IMR-90 (cell line): ENCODE data around the gene CFAP251.

ENCODE experiments used
- CEBPB ChIP-seq: IDR thresholded peaks from 2 replicates; pipeline ENCODE4 v1.6.1; 2012; ENCODE audit warnings: low read depth, low read length, improper control_type of control experiment
- CTCF ChIP-seq: conservative IDR thresholded peaks from 2 replicates; pipeline ENCODE4 v1.5.1; 2012; ENCODE audit warnings: mild to moderate bottlenecking, low read depth, low read length, improper control_type of control experiment
- ELK1 ChIP-seq: fragments of 150-350 bp; IDR thresholded peaks from 2 replicates; pipeline ENCODE4 v1.6.1; 2016; ENCODE audit warnings: low read depth, mild to moderate bottlenecking, low read length, moderate library complexity, borderline replicate concordance
- FOS ChIP-seq: fragments of 150-350 bp; IDR thresholded peaks from 2 replicates; pipeline ENCODE4 v1.6.1; 2016; ENCODE audit warnings: low read depth, low read length
- POLR2A ChIP-seq: IDR thresholded peaks from 2 replicates; pipeline ENCODE4 v1.6.1; 2012; ENCODE audit warnings: mild to moderate bottlenecking, low read depth, low read length
- RAD21 ChIP-seq: IDR thresholded peaks from 2 replicates; pipeline ENCODE4 v1.6.1; 2012; ENCODE audit warnings: low read length, improper control_type of control experiment
- RCOR1 ChIP-seq: IDR thresholded peaks from 2 replicates; pipeline ENCODE4 v1.6.1; 2012; ENCODE audit warnings: mild to moderate bottlenecking, low read length, improper control_type of control experiment; ENCODE audit not compliant: insufficient replicate concordance
- RFX5 ChIP-seq: IDR thresholded peaks from 2 replicates; pipeline ENCODE4 v1.8.0; 2012; ENCODE audit warnings: low read depth, mild to moderate bottlenecking, low read length, moderate library complexity
- SMC3 ChIP-seq: fragments of 150-350 bp; IDR thresholded peaks from 2 replicates; pipeline ENCODE4 v1.6.1; 2016; ENCODE audit warnings: low read depth, mild to moderate bottlenecking, antibody characterized with exemption, low read length, moderate library complexity
- USF2 ChIP-seq: fragments of 150-350 bp; IDR thresholded peaks from 2 replicates; pipeline ENCODE4 v1.6.1; 2017; ENCODE audit warnings: mild to moderate bottlenecking, antibody characterized with exemption, low read length, low read depth

GRCh38 chr12:121992059-121992879 is 73.9 kb downstream of the CFAP251 start:
- TF ChIP-seq POLR2A (peak; percentile 53; the same call in 1 of the 2 replicates), FOS (peak; percentile 83), CTCF (no peak), RFX5 (no peak), RAD21 (peak; percentile 23; the same call in 1 of the 2 replicates), ELK1 (no peak), CEBPB (no peak), USF2 (peak; percentile 69; the same call in 1 of the 2 replicates), SMC3 (no peak), RCOR1 (no peak)
